ENCODE results near the gene TACC2. TPM values are rescaled to one million over a fixed set of nuclear protein-coding genes. Genes with fewer than 3 reads are reported as not detected.

The TACC2 gene
- total and polyA plus RNA-seq, 9 of the 15 experiments (the other 6 are each of a cell fraction or from before 2014, with no cell fraction given) = under 0.01 to 0.35 (median 0.03) TPM; not detected in 6

DNA sequence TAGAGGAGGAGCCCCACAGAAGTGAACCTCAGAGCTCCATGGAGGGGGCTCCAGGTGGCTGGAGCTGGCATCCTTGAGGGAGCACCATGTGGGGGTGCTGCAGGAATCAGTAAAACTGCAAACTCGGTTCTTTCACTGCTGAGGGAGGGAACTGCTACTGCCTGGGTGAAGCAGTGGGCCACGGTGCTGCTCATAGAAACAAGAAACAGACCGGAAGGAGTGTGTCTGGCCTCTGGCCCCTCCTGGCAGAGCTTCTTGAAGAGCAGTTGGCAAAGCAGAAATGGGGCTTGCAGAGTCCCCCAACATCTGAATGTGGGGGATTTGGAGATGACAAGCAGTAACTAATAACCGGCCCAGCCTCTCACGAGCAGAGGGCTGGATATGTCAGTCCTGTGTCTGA is 23.8 kb downstream of the TACC2 start (continued):
- TF ChIP-seq, protein P1, sequence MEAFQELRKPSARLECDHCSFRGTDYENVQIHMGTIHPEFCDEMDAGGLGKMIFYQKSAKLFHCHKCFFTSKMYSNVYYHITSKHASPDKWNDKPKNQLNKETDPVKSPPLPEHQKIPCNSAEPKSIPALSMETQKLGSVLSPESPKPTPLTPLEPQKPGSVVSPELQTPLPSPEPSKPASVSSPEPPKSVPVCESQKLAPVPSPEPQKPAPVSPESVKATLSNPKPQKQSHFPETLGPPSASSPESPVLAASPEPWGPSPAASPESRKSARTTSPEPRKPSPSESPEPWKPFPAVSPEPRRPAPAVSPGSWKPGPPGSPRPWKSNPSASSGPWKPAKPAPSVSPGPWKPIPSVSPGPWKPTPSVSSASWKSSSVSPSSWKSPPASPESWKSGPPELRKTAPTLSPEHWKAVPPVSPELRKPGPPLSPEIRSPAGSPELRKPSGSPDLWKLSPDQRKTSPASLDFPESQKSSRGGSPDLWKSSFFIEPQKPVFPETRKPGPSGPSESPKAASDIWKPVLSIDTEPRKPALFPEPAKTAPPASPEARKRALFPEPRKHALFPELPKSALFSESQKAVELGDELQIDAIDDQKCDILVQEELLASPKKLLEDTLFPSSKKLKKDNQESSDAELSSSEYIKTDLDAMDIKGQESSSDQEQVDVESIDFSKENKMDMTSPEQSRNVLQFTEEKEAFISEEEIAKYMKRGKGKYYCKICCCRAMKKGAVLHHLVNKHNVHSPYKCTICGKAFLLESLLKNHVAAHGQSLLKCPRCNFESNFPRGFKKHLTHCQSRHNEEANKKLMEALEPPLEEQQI (IDR thresholded peaks at IDR 0.05) = no peak
- TF ChIP-seq ILF3 (IDR thresholded peaks at IDR 0.05; ENCODE audit: borderline replicate concordance) (no peak), FOXP1 (CRISPR knock-in tag; IDR thresholded peaks at IDR 0.05) (no peak), SNRNP70 (optimal IDR thresholded peaks at IDR 0.05; ENCODE audit: low read depth, low read length) (no peak), ZNF174 (CRISPR knock-in tag; IDR thresholded peaks at IDR 0.05) (no peak), CXXC5 (CRISPR knock-in tag; IDR thresholded peaks at IDR 0.05) (no peak), GATAD2B (IDR thresholded peaks at IDR 0.05; ENCODE audit: borderline replicate concordance) (no peak), KLF10 (CRISPR knock-in tag; IDR thresholded peaks at IDR 0.05) (no peak), RBM17 (IDR thresholded peaks at IDR 0.05; ENCODE audit: borderline replicate concordance, low read depth, low read length) (no peak)
- TF ChIP-seq, protein P2, sequence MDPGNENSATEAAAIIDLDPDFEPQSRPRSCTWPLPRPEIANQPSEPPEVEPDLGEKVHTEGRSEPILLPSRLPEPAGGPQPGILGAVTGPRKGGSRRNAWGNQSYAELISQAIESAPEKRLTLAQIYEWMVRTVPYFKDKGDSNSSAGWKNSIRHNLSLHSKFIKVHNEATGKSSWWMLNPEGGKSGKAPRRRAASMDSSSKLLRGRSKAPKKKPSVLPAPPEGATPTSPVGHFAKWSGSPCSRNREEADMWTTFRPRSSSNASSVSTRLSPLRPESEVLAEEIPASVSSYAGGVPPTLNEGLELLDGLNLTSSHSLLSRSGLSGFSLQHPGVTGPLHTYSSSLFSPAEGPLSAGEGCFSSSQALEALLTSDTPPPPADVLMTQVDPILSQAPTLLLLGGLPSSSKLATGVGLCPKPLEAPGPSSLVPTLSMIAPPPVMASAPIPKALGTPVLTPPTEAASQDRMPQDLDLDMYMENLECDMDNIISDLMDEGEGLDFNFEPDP (CRISPR knock-in tag; IDR thresholded peaks at IDR 0.05) = no peak
- TF ChIP-seq, protein P3, sequence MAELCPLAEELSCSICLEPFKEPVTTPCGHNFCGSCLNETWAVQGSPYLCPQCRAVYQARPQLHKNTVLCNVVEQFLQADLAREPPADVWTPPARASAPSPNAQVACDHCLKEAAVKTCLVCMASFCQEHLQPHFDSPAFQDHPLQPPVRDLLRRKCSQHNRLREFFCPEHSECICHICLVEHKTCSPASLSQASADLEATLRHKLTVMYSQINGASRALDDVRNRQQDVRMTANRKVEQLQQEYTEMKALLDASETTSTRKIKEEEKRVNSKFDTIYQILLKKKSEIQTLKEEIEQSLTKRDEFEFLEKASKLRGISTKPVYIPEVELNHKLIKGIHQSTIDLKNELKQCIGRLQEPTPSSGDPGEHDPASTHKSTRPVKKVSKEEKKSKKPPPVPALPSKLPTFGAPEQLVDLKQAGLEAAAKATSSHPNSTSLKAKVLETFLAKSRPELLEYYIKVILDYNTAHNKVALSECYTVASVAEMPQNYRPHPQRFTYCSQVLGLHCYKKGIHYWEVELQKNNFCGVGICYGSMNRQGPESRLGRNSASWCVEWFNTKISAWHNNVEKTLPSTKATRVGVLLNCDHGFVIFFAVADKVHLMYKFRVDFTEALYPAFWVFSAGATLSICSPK (IDR thresholded peaks at IDR 0.05; ENCODE audit: borderline replicate concordance) = no peak
- TF ChIP-seq, protein P4, sequence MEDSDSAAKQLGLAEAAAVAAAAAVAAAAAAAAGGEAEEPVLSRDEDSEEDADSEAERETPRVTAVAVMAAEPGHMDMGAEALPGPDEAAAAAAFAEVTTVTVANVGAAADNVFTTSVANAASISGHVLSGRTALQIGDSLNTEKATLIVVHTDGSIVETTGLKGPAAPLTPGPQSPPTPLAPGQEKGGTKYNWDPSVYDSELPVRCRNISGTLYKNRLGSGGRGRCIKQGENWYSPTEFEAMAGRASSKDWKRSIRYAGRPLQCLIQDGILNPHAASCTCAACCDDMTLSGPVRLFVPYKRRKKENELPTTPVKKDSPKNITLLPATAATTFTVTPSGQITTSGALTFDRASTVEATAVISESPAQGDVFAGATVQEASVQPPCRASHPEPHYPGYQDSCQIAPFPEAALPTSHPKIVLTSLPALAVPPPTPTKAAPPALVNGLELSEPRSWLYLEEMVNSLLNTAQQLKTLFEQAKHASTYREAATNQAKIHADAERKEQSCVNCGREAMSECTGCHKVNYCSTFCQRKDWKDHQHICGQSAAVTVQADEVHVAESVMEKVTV (CRISPR knock-in tag; IDR thresholded peaks at IDR 0.05) = no peak
